GM23338 (cell line): ENCODE data around the gene CERS3.

Source experiments
- CREB1 ChIP-seq: fragments of 250-450 bp; sonication (Bioruptor Pico); IDR thresholded peaks from 2 replicates; pipeline ENCODE4 v1.5.0; 2020; ENCODE audit warnings: low read depth, mild to moderate bottlenecking, moderate library complexity
- CTCF ChIP-seq, 2 experiments: fragments of 200-600 bp in 1 of 2; sonication (generic) in 1 of 2; conservative IDR thresholded peaks; 2 replicates each; pipeline versions ENCODE4 v1.5.1 to v1.6.1; 2016 to 2017; ENCODE audit warnings: antibody characterized with exemption in 2 of 2, low read depth in 2 of 2, mild to moderate bottlenecking in 2 of 2, moderate library complexity in 1 of 2
- ETS1 ChIP-seq: IDR thresholded peaks from 2 replicates; pipeline ENCODE4 v1.6.1; 2016; ENCODE audit warnings: antibody characterized with exemption
- EZH2 ChIP-seq: fragments of 200-600 bp; sonication (generic); IDR thresholded peaks from one replicate; pipeline ENCODE4 v1.8.0; 2017; ENCODE audit warnings: antibody characterized with exemption, mild to moderate bottlenecking, low read depth; ENCODE audit not compliant: unreplicated experiment
- EZH2phosphoT487 ChIP-seq: fragments of 200-600 bp; sonication (generic); IDR thresholded peaks from one replicate; pipeline ENCODE4 v1.8.1; 2018; ENCODE audit warnings: antibody characterized with exemption; ENCODE audit not compliant: unreplicated experiment
- JUNB ChIP-seq: IDR thresholded peaks from one replicate; pipeline ENCODE4 v1.6.1; 2016; ENCODE audit warnings: antibody characterized with exemption; ENCODE audit not compliant: unreplicated experiment
- NANOG ChIP-seq: IDR thresholded peaks from 2 replicates; pipeline ENCODE4 v1.6.1; 2016; ENCODE audit warnings: antibody characterized with exemption, borderline replicate concordance
- POLR2AphosphoS5 ChIP-seq: IDR thresholded peaks from 2 replicates; pipeline ENCODE4 v1.6.1; 2016; ENCODE audit warnings: antibody characterized with exemption, low read depth
- REST ChIP-seq: IDR thresholded peaks from one replicate; pipeline ENCODE4 v1.6.1; 2018; ENCODE audit warnings: antibody characterized with exemption; ENCODE audit not compliant: unreplicated experiment
- STAT1 ChIP-seq: IDR thresholded peaks from one replicate; pipeline ENCODE4 v1.6.1; 2016; ENCODE audit warnings: antibody characterized with exemption; ENCODE audit not compliant: unreplicated experiment
- ZNF331 ChIP-seq: fragments of 250-450 bp; sonication (Bioruptor Pico); IDR thresholded peaks from 2 replicates; pipeline ENCODE4 v1.5.0; 2020; ENCODE audit warnings: low read depth, mild to moderate bottlenecking, moderate library complexity

- TF ChIP-seq CTCF (conservative IDR thresholded peaks at IDR 0.05; ENCODE audit: low read depth in 2 of 2) (no peak), EZH2phosphoT487 (no peak), STAT1 (no peak), EZH2 (no peak), JUNB (no peak), POLR2AphosphoS5 (no peak), CREB1 (CRISPR knock-in tag) (no peak), REST (no peak), NANOG (no peak), ETS1 (no peak), ZNF331 (CRISPR knock-in tag) (no peak)
These were observed 56.0 kb downstream of the CERS3 start for GRCh38 chr15:100472736-100473135.
